HG03066 (cell line): ENCODE measurements around the gene KSR1.

Source experiments
- ATAC-seq: cut with Tn5 transposase; IDR thresholded peaks from one replicate; pipeline ENCODE4 v1.9.1; 2021; ENCODE audit warnings: low read depth; ENCODE audit not compliant: unreplicated experiment

The KSR1 gene

DNA sequence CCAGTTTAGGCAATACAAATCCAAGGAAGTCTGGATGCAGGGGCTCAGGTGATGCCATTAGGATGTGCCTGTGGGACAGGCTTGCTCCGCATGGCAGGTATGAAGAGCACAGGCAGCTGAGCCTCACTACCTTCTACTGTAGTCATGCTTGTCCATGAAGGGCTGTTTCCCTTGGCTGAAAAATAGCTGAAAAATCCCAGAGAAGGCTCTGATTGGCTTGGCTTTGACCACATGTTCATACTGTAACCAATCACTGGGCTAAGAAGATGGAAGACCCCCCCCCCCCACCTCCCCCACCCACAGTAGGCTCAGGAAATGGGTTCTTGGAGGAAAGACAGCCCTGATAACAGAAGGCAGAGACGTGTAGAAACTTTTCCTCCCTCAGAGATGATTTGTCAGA lies 108.2 kb downstream of the KSR1 start:
- no peak for ATAC-seq

- no peak for ATAC-seq
These were observed 109.8 kb downstream of the KSR1 start for GRCh38 chr17:27565874-27566670.

DNA sequence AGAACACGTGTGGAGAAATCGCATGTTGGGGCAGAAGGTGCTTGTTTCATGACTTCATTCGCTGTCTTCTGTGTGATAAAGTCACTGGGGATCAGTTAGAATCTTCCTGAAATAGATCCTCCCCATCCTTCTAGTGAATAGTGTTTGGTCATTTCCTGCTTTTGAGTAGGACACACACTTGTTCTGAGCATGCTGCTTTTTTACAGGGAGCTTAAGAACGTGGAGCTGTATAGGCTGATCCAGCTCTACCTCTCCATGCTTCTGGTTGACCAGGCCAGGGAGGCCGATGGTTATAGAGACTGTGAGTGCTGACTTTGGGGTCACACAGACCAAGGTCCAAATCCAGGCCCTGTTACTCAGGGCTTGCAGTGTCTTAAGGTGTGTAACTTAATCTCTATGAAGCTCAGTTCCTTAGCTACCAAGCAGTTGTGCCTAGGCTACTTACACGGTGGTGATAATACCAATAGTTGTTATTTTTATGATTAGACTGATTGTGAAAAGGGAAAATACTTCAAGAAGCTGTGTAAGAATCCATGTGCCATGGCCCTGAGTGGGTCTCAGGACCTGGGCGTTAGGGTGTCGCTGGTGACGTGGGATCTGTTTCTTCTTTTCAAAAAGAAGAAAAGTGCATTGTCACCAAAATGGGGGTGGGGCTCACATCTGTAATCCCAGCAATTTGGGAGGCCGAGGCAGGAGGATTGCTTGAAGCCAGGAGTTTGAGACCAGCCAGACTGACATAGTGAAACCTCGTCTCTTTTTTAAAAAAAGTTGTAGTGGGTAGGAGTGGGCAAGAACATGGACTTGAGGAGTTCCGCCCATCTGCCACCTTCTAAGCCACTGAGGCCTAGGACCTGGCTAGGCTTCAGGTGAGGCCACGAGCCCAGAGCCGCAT lies 110.7 kb downstream of the KSR1 start:
- ATAC-seq = no peak

GRCh38 chr17:27567563-27567859 lies 111.3 kb downstream of the KSR1 start:
- no peak for ATAC-seq

- no peak for ATAC-seq
These were observed 112.0 kb downstream of the KSR1 start for GRCh38 chr17:27568216-27568615.

DNA sequence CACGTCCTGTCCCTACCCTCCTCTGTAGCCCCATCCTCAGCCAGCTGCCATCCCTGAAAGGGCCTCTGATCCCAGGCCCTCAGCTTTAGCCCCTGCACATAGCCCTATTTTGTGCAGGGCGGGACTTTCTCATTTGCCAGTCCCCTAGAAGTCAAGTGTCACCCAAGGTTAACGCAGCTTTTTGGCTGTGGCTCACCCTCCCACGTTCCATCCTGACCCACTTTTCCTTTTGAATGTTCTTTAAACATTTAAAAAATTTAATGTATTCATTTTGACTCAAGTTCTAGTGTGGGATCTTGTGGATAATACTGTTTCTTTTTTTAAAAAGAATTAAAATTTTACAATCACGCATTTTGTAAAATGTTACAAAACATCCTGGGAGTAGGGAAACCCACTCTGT lies 112.6 kb downstream of the KSR1 start:
- no peak for ATAC-seq

DNA sequence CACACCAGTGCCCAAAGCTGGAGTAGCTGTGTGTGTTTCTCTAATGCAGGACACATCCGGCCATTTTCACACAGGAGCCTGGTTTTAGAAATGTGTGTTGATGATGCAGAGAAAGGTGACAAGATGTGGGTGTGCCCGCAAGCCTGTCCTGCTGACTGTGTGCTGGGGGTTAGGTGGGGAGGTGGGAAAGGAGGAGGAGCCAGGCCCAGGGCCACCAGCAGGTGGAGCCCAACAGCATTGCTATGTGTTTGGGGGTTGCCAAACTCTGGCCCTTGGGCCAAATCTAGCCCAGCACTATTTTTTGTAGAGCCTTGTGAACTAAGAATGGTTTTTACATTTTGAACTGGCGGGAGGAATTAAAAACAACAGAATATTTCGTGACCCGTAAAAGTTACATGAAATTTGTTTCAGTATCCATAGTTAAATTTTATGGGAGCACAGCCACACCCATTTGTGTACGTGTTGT lies 113.0 kb downstream of the KSR1 start:
- ATAC-seq = no peak

DNA sequence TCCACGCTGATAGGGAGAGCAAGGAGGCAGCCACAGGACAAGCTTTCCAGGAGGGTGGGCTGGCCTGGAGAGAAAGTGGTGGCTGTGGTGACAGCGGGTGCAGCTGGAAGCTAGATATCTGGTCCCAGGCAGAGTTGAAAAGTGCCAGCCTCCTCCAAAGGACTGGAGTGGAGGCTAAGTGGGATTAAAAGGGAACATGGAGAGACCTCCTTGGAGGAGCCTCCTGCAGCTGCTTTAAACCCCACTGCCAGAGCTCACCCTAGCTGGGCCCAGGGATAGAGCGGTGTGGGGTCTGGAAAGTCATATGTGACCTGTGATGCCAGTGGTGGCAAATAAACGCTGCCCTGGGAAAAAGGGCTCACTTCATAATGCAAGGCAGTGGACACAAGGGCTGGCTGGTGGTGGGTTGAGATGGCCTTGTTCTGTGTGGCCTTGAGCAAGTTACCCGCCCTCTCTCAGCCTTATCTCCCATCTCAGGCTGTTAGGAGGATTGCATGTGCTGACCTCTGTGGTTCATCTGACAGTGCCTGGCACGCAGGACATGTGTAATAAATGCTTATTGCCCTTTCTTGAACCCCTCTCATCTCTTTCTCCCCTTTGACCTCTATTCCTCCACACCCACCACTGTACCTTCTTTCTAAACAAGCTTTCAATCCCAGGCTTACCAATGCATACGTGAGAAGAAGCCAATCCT lies 113.8 kb downstream of the KSR1 start:
- no peak for ATAC-seq

- ATAC-seq = no peak
These were observed 114.3 kb downstream of the KSR1 start for GRCh38 chr17:27570578-27570914.

- no peak for ATAC-seq
These were observed 115.5 kb downstream of the KSR1 start for GRCh38 chr17:27571563-27572352.

- ATAC-seq = no peak
These were observed 116.4 kb downstream of the KSR1 start for GRCh38 chr17:27572665-27573064.

DNA sequence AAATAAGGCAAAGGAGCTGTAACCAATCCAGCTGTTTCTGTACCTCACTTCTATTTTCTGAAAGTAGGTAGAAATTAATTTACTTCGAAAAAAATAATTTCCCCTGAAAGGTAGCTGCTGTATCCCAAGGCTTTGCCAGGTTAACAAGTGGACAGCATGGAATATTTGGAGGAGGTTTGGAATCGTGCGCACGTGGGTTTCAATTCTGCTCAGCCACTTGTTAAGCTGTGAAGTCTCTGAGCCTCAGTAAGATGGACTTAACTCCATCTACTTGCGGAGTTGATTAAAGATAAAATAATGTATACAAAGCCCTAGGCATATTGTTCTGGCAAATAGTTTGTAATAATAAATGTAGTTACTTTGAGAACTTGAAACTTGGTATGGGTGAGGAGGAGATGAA lies 117.3 kb downstream of the KSR1 start:
- no peak for ATAC-seq

- ATAC-seq = no peak
These were observed 117.8 kb downstream of the KSR1 start for GRCh38 chr17:27573971-27574525.

DNA sequence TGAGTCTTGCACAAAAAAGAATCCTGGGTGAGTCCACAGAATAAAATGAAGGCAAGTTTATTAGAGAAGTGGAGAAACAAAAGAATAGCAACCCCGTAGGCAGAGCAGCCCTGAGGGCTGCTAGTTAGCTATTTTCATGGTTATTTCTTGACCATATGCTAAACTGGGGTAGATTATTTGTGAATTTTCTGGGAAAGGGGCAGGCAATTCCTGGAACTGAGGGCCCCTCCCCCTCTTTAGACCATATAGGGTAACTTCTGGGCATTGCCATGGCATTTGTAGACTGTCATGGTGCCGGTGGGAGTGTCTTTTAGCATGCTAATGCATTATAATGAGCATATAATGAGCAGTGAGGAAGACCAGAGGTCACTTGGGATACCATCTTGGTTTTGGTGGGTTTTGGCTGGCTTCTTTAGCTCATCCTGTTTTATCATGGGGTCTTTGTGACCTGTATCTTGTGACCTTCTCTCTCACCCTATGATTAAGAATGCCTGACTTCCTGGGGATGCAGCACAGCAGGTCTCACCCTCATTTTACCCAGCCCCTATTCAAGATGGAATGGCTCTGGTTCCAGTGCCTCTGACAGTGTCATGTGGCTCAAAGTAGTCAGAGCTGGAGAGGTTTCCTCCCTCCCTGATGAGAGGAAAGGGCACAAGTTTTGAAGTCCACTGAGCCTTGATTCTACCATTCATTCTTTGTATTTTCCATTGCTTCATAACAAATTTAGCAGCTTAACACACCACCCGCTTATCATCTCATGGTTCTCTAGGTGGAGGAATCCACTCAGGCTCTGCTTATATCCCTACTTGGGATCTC lies 119.1 kb downstream of the KSR1 start:
- no peak for ATAC-seq

DNA sequence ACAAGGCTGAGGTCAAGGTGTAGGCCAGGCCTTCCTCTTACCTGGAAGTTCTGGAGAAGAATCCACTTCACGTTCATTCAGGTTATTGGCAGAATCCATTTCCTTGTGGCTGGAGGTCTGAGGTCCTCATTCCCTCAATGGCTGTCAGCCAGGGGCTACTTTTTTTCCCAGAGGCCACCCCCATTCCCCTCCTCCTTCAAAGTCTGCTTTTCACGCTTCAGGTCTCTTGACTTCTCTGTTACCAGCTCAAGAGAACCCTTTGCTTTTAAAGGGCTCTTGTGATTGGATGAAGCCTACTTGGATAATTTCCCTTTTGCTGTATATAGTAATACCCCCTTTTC lies 119.6 kb downstream of the KSR1 start:
- no peak for ATAC-seq

GRCh38 chr17:27576477-27577083 lies 120.3 kb downstream of the KSR1 start:
- ATAC-seq = no peak

DNA sequence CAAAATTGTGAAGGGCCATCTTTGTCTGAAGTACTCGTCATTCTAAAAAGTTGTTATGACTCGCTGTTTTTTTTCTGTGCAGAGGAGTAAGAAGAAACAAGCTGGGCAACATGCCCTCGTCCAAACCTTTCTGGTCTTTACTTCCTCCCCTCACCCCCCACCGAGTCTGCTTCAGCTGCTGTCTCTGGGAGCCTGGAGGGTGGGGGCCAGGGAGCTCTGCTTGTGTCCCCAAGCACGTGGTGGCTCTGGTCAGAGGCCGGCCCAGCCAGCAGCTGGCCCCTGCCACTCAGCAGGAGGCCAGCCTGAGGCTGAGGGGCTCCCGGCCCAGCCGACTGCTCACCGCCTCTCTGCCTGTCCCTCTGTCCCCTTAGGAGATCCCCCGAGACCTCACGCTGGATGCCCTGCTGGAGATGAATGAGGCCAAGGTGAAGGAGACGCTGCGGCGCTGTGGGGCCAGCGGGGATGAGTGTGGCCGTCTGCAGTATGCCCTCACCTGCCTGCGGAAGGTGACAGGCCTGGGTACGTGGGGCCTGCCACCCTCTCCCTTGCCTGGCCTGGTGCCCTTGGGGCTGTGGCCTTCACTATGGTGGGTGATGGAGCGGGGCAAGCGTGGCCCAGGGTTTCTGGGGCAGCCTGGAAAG lies 121.0 kb downstream of the KSR1 start:
- no peak for ATAC-seq

- ATAC-seq = peak; percentile 9
These were observed 121.9 kb downstream of the KSR1 start for GRCh38 chr17:27577884-27578717.
